MM.1S (cell line): ENCODE measurements around the gene GTPBP3.

Source experiments
- DNase-seq: peaks from one replicate; pipeline ENCODE4 v3.0.0-alpha.2; 2015
- H2AFZ ChIP-seq: fragments of 300-600 bp; sonication (generic); 2 replicates; pipeline ENCODE4 v1.6.0; 2016; ENCODE audit warnings: antibody characterized with exemption, low read length
- H3F3A ChIP-seq: fragments of 300-600 bp; sonication (generic); 2 replicates; pipeline ENCODE4 v1.6.1; 2016; ENCODE audit warnings: mild to moderate bottlenecking, antibody characterized with exemption, low read length, moderate library complexity, mixed read lengths; ENCODE audit not compliant: insufficient read depth
- H3K27ac ChIP-seq: fragments of 300-600 bp; sonication (generic); 2 replicates; pipeline ENCODE4 v1.5.1; 2016; ENCODE audit warnings: mild to moderate bottlenecking, low read length
- H3K27me3 ChIP-seq: fragments of 300-600 bp; sonication (generic); replicated peaks from 2 replicates; pipeline ENCODE4 v1.6.0; 2016; ENCODE audit warnings: low read length; ENCODE audit not compliant: insufficient read depth
- H3K36me3 ChIP-seq: fragments of 300-600 bp; sonication (generic); replicated peaks from 2 replicates; pipeline ENCODE4 v1.6.1; 2016; ENCODE audit warnings: mild to moderate bottlenecking, low read length, mixed read lengths; ENCODE audit not compliant: insufficient read depth
- H3K4me1 ChIP-seq: fragments of 300-600 bp; sonication (generic); 2 replicates; pipeline ENCODE4 v1.6.1; 2016; ENCODE audit warnings: low read length, mixed read lengths
- H3K4me2 ChIP-seq: fragments of 300-600 bp; sonication (generic); 2 replicates; pipeline ENCODE4 v1.6.0; 2016; ENCODE audit warnings: low read depth, low read length
- H3K4me3 ChIP-seq: fragments of 300-600 bp; sonication (generic); 2 replicates; pipeline ENCODE4 v1.5.1; 2016; ENCODE audit warnings: low read length, mixed read lengths
- H3K79me2 ChIP-seq: fragments of 300-600 bp; sonication (generic); 2 replicates; pipeline ENCODE4 v1.6.1; 2016; ENCODE audit warnings: mixed run types, low read length, mixed read lengths
- H3K9ac ChIP-seq: fragments of 300-600 bp; sonication (generic); 2 replicates; pipeline ENCODE4 v1.6.1; 2016; ENCODE audit warnings: low read length, mixed read lengths
- H3K9me2 ChIP-seq: fragments of 300-600 bp; sonication (generic); replicated peaks from 2 replicates; pipeline ENCODE4 v1.6.1; 2016; ENCODE audit warnings: mild to moderate bottlenecking, low read length, mixed read lengths; ENCODE audit not compliant: insufficient read depth
- H3K9me3 ChIP-seq: fragments of 300-600 bp; sonication (generic); replicated peaks from 2 replicates; pipeline ENCODE4 v1.6.1; 2016; ENCODE audit warnings: mild to moderate bottlenecking, low read length, mixed read lengths; ENCODE audit not compliant: insufficient read depth
- H4K20me1 ChIP-seq: fragments of 300-600 bp; sonication (generic); 2 replicates; pipeline ENCODE4 v1.6.1; 2016; ENCODE audit warnings: mild to moderate bottlenecking, low read length, moderate library complexity, mixed read lengths; ENCODE audit not compliant: insufficient read depth
- CTCF ChIP-seq: fragments of 300-600 bp; sonication (generic); IDR thresholded peaks from 2 replicates; pipeline ENCODE4 v1.5.1; 2016; ENCODE audit warnings: antibody characterized with exemption, low read length, mixed read lengths
- EZH2 ChIP-seq: fragments of 300-600 bp; sonication (generic); optimal IDR thresholded peaks from 2 replicates; pipeline ENCODE3; 2017; ENCODE audit warnings: low read depth, mild to moderate bottlenecking, antibody characterized with exemption, low read length, mixed read lengths
- EZH2phosphoT487 ChIP-seq: fragments of 300-600 bp; sonication (generic); IDR thresholded peaks from 2 replicates; pipeline ENCODE4 v1.6.1; 2018; ENCODE audit warnings: antibody characterized with exemption, low read length

GTPBP3 gene

GRCh38 chr19:17307876-17308377 is 29.4 kb upstream of the GTPBP3 start:
- no peak overlapping the region for H3K4me2 ChIP-seq
- H3K9me3 ChIP-seq: no peaks in the 10 kb centered on the region
- no peak overlapping the region for H3K9ac ChIP-seq
- DNase-seq: no peak
- peaks cover 24% of the 10 kb centered on the region for H3F3A ChIP-seq
- TF ChIP-seq EZH2phosphoT487 (no peak), EZH2 (no peak), CTCF (no peak)
- no peaks in the 10 kb centered on the region for H3K27me3 ChIP-seq
- no peak overlapping the region for H3K4me3 ChIP-seq
- no peak overlapping the region for H3K27ac ChIP-seq
- no peaks in the 10 kb centered on the region for H3K36me3 ChIP-seq
- no peaks in the 10 kb centered on the region for H3K9me2 ChIP-seq
- no peaks in the 10 kb centered on the region for H4K20me1 ChIP-seq
- no peak overlapping the region for H2AFZ ChIP-seq
- H3K4me1 ChIP-seq: peaks cover 18% of the 10 kb centered on the region
- H3K79me2 ChIP-seq: peaks cover 56% of the 10 kb centered on the region

- DNase-seq: peak; percentile 100
- Histone ChIP-seq H3K27ac (no peak within 1 kb of the TSS), H3K9me2 (no peaks in the 10 kb centered on the region), H3K4me3 (peak within 1 kb of the TSS; percentile 94), H4K20me1 (no peaks in the 10 kb centered on the region), H2AFZ (peak within 1 kb of the TSS; percentile 11; the same call in 1 of the 2 replicates), H3K4me2 (peak within 1 kb of the TSS; percentile 89), H3K9me3 (no peaks in the 10 kb centered on the region), H3K4me1 (peaks cover 14% of the 10 kb centered on the region), H3K27me3 (no peaks in the 10 kb centered on the region), H3K79me2 (peaks cover 66% of the 10 kb centered on the region), H3F3A (peaks cover 23% of the 10 kb centered on the region), H3K9ac (peak within 1 kb of the TSS; percentile 83), H3K36me3 (0 out of 2 replicates have a peak, but pooled peaks cover under 1% of the 10 kb centered on the region)
- TF ChIP-seq CTCF (no peak), EZH2 (no peak), EZH2phosphoT487 (no peak)
Measured at GRCh38 chr19:17309198-17309964, 28.0 kb upstream of the GTPBP3 start, which contains the start of gene DDA1. DDA1 (plus strand) TSS chr19:17309563; CDS start chr19:17309655, 92 bp downstream.

- Histone ChIP-seq H3K27ac (no peak overlapping the region), H3K27me3 (no peaks in the 10 kb centered on the region), H2AFZ (peak overlapping the region; percentile 11; the same call in 1 of the 2 replicates), H3K4me2 (peak overlapping the region; percentile 89), H3K9ac (peak overlapping the region; percentile 83), H3F3A (peaks cover 18% of the 10 kb centered on the region), H3K79me2 (peaks cover 69% of the 10 kb centered on the region), H3K4me1 (peaks cover 8% of the 10 kb centered on the region), H3K4me3 (peak overlapping the region; percentile 94), H3K9me2 (no peaks in the 10 kb centered on the region), H3K36me3 (0 out of 2 replicates have a peak, but pooled peaks cover 4% of the 10 kb centered on the region), H4K20me1 (no peaks in the 10 kb centered on the region), H3K9me3 (no peaks in the 10 kb centered on the region)
- DNase-seq: no peak
- TF ChIP-seq CTCF: no peak
- no peak for TF ChIP-seq EZH2
- no peak for TF ChIP-seq EZH2phosphoT487
Measured at GRCh38 chr19:17309965-17310461, 27.3 kb upstream of the GTPBP3 start.
